Heart left ventricle (tissue), 13 donors: ENCODE measurements around the gene C2orf92.

Source experiments
- POLR2A ChIP-seq, 2 donors: fragments of 450-650 bp; IDR thresholded peaks; one replicate each; pipeline ENCODE4 v1.6.1; 2017; ENCODE audit warnings: antibody characterized with exemption in 2 of 2, mild to moderate bottlenecking in 2 of 2, moderate library complexity in 2 of 2
- TF ChIP-seq, protein P1 (sequence below), 12 donors: fragments of 200-600 bp; sonication (generic) in 4 of 12; IDR thresholded peaks; one replicate each; pipeline versions ENCODE4 v1.5.0 to v1.8.0; 2018 to 2022; ENCODE audit warnings: antibody characterized with exemption in 12 of 12, mild to moderate bottlenecking in 5 of 12
- donor health status: ischemic (EF 13 %, LVEDD 7.1; RV severe dilation, severe dysfunction).
- donor health status: DM: no; HTN: yes; CAD: no.
- donor health status: DM: no; HTN: no; CAD: no.
- donor health status: ischemic (EF 25% LVEDD 6.9; RV normal size, moderate dysfunction).
- donor health status: ischemic (EF 25% LVEDD 5.7; RV mildly dilated, moderate dysfunction).
- donor health status: ischemic (EF 35%, LVEDD 5.7; RV mildly dilated, moderate dysfunction).
- donor health status: nonischemic (EF 11% LVEDD 7.7; RV severe dilation, severe dysfunction).
- donor health status: DM: yes; HTN: yes; CAD: no.
- donor health status: PGD.
- donor health status: ischemic (EF 29% LVEDD 5.4; RV normal size, mild dysfunction).
- donor health status: nonischemic (EF 23%, LVEDD 6.1; RV moderate dilation, normal function).

DNA sequence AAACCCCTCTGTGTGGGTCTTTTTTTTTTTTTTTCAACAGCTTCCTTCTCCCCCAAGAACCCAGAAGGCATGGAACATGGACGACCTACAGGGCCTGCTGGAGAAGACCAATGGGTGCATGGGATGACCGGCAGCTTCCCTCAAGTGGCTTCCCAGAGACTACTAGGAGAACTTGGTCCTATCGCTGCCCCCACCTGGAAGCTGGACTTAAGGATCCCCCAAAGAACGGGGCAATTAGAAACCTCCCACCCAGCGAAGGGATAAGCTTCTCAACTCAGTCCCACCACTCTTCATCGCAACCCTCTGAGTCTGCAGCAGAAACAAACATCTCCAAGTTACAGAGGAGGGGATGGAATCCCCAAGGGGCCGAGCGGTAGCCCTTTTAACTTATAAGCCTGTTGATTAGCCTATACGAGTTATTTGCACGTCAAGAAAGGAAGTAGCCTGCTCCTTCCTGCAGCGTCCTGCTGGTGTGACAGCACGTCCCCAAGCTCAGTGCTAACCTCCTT lies 7.1 kb upstream of the C2orf92 start:
- TF ChIP-seq, protein P1, sequence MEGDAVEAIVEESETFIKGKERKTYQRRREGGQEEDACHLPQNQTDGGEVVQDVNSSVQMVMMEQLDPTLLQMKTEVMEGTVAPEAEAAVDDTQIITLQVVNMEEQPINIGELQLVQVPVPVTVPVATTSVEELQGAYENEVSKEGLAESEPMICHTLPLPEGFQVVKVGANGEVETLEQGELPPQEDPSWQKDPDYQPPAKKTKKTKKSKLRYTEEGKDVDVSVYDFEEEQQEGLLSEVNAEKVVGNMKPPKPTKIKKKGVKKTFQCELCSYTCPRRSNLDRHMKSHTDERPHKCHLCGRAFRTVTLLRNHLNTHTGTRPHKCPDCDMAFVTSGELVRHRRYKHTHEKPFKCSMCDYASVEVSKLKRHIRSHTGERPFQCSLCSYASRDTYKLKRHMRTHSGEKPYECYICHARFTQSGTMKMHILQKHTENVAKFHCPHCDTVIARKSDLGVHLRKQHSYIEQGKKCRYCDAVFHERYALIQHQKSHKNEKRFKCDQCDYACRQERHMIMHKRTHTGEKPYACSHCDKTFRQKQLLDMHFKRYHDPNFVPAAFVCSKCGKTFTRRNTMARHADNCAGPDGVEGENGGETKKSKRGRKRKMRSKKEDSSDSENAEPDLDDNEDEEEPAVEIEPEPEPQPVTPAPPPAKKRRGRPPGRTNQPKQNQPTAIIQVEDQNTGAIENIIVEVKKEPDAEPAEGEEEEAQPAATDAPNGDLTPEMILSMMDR (IDR thresholded peaks at IDR 0.05) = no peak
- TF ChIP-seq POLR2A (IDR thresholded peaks at IDR 0.05) = no peak
